ENCODE results near the gene OR10J1. TPM values are rescaled to one million over a fixed set of nuclear protein-coding genes. Genes with fewer than 3 reads are reported as not detected.

The OR10J1 gene
- total and polyA plus RNA-seq, 2 of the 8 experiments (the other 6 are each of a cell fraction or from before 2014, with no cell fraction given) = not detected

DNA sequence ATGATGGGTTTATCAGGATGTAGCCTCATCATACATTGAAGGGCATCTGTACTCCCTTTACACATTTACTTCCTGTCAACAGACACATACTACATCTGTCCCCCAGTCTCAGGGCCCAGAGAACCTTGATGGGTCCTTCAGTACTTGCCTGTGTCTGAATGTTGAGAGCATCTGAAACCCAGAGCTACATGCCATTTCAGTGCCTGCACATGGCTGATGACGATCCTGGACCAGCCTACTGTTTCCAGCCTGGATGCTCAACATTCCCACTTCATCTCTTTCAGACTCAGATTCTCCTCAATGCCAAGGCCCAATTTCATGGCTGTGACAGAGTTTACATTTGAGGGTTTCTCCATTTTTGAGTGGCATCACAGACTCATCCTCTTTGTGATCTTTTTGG, 7.6 kb upstream of the OR10J1 start, which contains the start of gene OR10J4:
OR10J4 (plus strand) TSS at position 301 of the 400 bp plus-strand sequence.
- H3K4ac ChIP-seq (replicated peaks; ENCODE audit: insufficient read length, low read depth, low read length) = no peak within 1 kb of the TSS
- POLR2A ChIA-PET (ENCODE audit: partially characterized antibody) = no interaction called here
- no peak within 1 kb of the TSS for H3K9ac ChIP-seq (replicated peaks in 1 of 4; ENCODE audit: extremely low read depth in 1 of 4, low read depth in 3 of 4, low read length in 3 of 4)
- H3K23me2 ChIP-seq (ENCODE audit: low read depth, low read length) = no peaks in the 10 kb centered on the region
- H3K27ac ChIP-seq (ENCODE audit: low read depth, low read length) = no peak within 1 kb of the TSS
- no peak within 1 kb of the TSS for H3K18ac ChIP-seq (ENCODE audit: extremely low read depth, low read length)
- no peaks in the 10 kb centered on the region for H3K79me1 ChIP-seq (ENCODE audit: low read depth, low read length)
- no peak within 1 kb of the TSS for H3K23ac ChIP-seq (ENCODE audit: insufficient read length)
- DNase-seq (ENCODE audit: low read depth in 1 of 2, low spot score in 2 of 2) (no peak), FAIRE-seq (no peak)
- no peak within 1 kb of the TSS for H2AFZ ChIP-seq (ENCODE audit: low read length)
- H4K8ac ChIP-seq (ENCODE audit: extremely low read depth, insufficient read depth, low read length) = no peak within 1 kb of the TSS
- no peak within 1 kb of the TSS for H3K56ac ChIP-seq (replicated peaks; ENCODE audit: insufficient read length, low read depth, low read length)
- no peaks in the 10 kb centered on the region for H4K20me1 ChIP-seq (replicated peaks in 1 of 2; ENCODE audit: control insufficient read depth in 1 of 2, insufficient read depth in 2 of 2, low read length in 2 of 2)
- CTCF ChIA-PET (ENCODE audit: partially characterized antibody) = interaction anchor here (0.8 kb wide), 1 partner anchor 45 kb away, joined by 3 read pairs; no protein-coding TSS in a partner anchor
- no peak within 1 kb of the TSS for H2BK12ac ChIP-seq (ENCODE audit: low read depth, low read length)
- no peak within 1 kb of the TSS for H2AK5ac ChIP-seq (ENCODE audit: low read depth, low read length)
- H3K4me1 ChIP-seq (replicated peaks in 1 of 4; ENCODE audit: control insufficient read depth in 3 of 4, insufficient read depth in 4 of 4, low read length in 3 of 4) = no peaks in the 10 kb centered on the region
- no peak within 1 kb of the TSS for H3K4me2 ChIP-seq (ENCODE audit: insufficient read depth in 1 of 2, low read depth in 2 of 2, low read length in 2 of 2)
- no peak within 1 kb of the TSS for H3K14ac ChIP-seq (ENCODE audit: insufficient read length)
- no peak within 1 kb of the TSS for H4K5ac ChIP-seq (ENCODE audit: insufficient read length, low read depth, low read length)
- H3K27me3 ChIP-seq (replicated peaks in 1 of 4; ENCODE audit: control insufficient read depth in 3 of 4, extremely low read depth in 1 of 4, insufficient read depth in 3 of 4, low read length in 3 of 4) = no peaks in the 10 kb centered on the region
- no peak within 1 kb of the TSS for H4K91ac ChIP-seq (replicated peaks; ENCODE audit: insufficient read length, low read length)
- H2BK5ac ChIP-seq (ENCODE audit: low read depth, low read length) = no peak within 1 kb of the TSS
- no peak within 1 kb of the TSS for H2BK20ac ChIP-seq (ENCODE audit: low read length)
- 82% methylated on average over 1 of the region's 1 CpG; no CpG with 5 or more reads in 1 of the 2 experiments for WGBS, 2 experiments (ENCODE audit: extremely low coverage in 1 of 2, insufficient coverage in 1 of 2, insufficient read length in 1 of 2, insufficient replicate concordance in 2 of 2, low coverage in 1 of 2, low lambda C conversion rate in 2 of 2, missing lambda C conversion rate in 1 of 2)
- no peak within 1 kb of the TSS for H3K4me3 ChIP-seq (ENCODE audit: extremely low read depth in 1 of 4, insufficient read depth in 2 of 4, low read depth in 3 of 4, low read length in 4 of 4)
- H2BK15ac ChIP-seq (ENCODE audit: low read length) = no peak within 1 kb of the TSS
- peaks cover 72 to 76% of the 10 kb centered on the region in 2 experiments for H3K9me3 ChIP-seq (ENCODE audit: insufficient read depth in 2 of 2, low read depth in 1 of 2, low read length in 1 of 2)
- no peaks in the 10 kb centered on the region for H3K79me2 ChIP-seq (ENCODE audit: control insufficient read depth in 1 of 2, insufficient read depth in 2 of 2, low read length in 2 of 2)
- H3K36me3 ChIP-seq (ENCODE audit: control insufficient read depth in 2 of 4, insufficient read depth in 4 of 4, low read length in 3 of 4) = no peaks in the 10 kb centered on the region; a peak in 1 of 8 replicates
- H2BK120ac ChIP-seq (replicated peaks; ENCODE audit: low read depth, low read length) = no peak within 1 kb of the TSS
- TF ChIP-seq SP1 (IDR thresholded peaks at IDR 0.05; ENCODE audit: low read depth, low read length) = no peak
- TF ChIP-seq TAF7 (optimal IDR thresholded peaks at IDR 0.05; ENCODE audit: borderline replicate concordance, low read depth, low read length) = no peak
- no peak for TF ChIP-seq SIRT6 (IDR thresholded peaks at IDR 0.05; ENCODE audit: low read length)
- no peak for TF ChIP-seq ASH2L (IDR thresholded peaks at IDR 0.05; ENCODE audit: low read length)
- no peak for TF ChIP-seq BRCA1 (IDR thresholded peaks at IDR 0.05; ENCODE audit: low read depth, low read length)
- no peak for TF ChIP-seq EP300 (IDR thresholded peaks at IDR 0.05; ENCODE audit: borderline replicate concordance in 1 of 2, low read depth in 2 of 2, low read length in 2 of 2)
- TF ChIP-seq RNF2 (IDR thresholded peaks at IDR 0.05; ENCODE audit: borderline replicate concordance, low read depth, low read length, missing control alignments, poor library complexity, severe bottlenecking) = no peak
- no peak for TF ChIP-seq EGR1 (IDR thresholded peaks at IDR 0.05; ENCODE audit: borderline replicate concordance, low read depth, low read length)
- no peak for TF ChIP-seq RXRA (IDR thresholded peaks at IDR 0.05; ENCODE audit: insufficient read depth, low read depth, low read length)
- no peak for TF ChIP-seq SIN3A (conservative IDR thresholded peaks at IDR 0.05 in 1 of 2, IDR thresholded peaks at IDR 0.05 in 1 of 2; ENCODE audit: low read depth in 1 of 2, low read length in 2 of 2)
- no peak for TF ChIP-seq JUN (IDR thresholded peaks at IDR 0.05; ENCODE audit: low read depth, low read length)
- no peak for TF ChIP-seq EZH2 (IDR thresholded peaks at IDR 0.05; ENCODE audit: low read depth, low read length, severe bottlenecking)
- TF ChIP-seq JUND (IDR thresholded peaks at IDR 0.05; ENCODE audit: low read length) = no peak
- TF ChIP-seq CREB1 (IDR thresholded peaks at IDR 0.05) = no peak
- no peak for TF ChIP-seq POLR2A (IDR thresholded peaks at IDR 0.05; ENCODE audit: control extremely low read depth in 1 of 2, low read depth in 2 of 2, low read length in 2 of 2)
- TF ChIP-seq SRF (IDR thresholded peaks at IDR 0.05; ENCODE audit: low read depth, low read length) = no peak
